NK-92 (cell line): ENCODE data around the gene RGS13.
"Not testable (repeated sequence)": the region's sequence is repeated elsewhere in the genome, so short reads cannot be mapped to it uniquely, and the experiment has no call there.

Source experiments
- DNase-seq: peaks from one replicate; lab custom pipeline; 2025; ENCODE audit not compliant: unreplicated experiment; lab: John Stamatoyannopoulos, UW

Gene RGS13

GRCh38 chr1:192675716-192676115 is 39.8 kb downstream of the RGS13 start:
- DNase-seq, result no peak

GRCh38 chr1:192678099-192678498 is 42.2 kb downstream of the RGS13 start:
- DNase-seq, result no peak

GRCh38 chr1:192682335-192682734 is 46.4 kb downstream of the RGS13 start:
- DNase-seq, result no peak

- not testable (repeated sequence) for DNase-seq
These were observed 47.1 kb downstream of the RGS13 start for GRCh38 chr1:192683081-192683480.

- DNase-seq, result no peak
These were observed 53.5 kb downstream of the RGS13 start for GRCh38 chr1:192689459-192689858.

GRCh38 chr1:192691041-192691440 is 55.1 kb downstream of the RGS13 start:
- no peak for DNase-seq

- DNase-seq, result no peak
These were observed 60.1 kb downstream of the RGS13 start for GRCh38 chr1:192696082-192696481.

- no peak for DNase-seq
These were observed 61.8 kb downstream of the RGS13 start for GRCh38 chr1:192697771-192698170.

- no peak for DNase-seq
These were observed 62.8 kb downstream of the RGS13 start for GRCh38 chr1:192698731-192699130.

- no peak for DNase-seq
These were observed 64.9 kb downstream of the RGS13 start for GRCh38 chr1:192700834-192701271.

- no peak for DNase-seq
These were observed 66.4 kb downstream of the RGS13 start for GRCh38 chr1:192702212-192702902.

GRCh38 chr1:192703283-192704206 is 67.6 kb downstream of the RGS13 start:
- no peak for DNase-seq

- DNase-seq, result no peak
These were observed 69.6 kb downstream of the RGS13 start for GRCh38 chr1:192705510-192705909.

GRCh38 chr1:192706936-192707335 is 71.0 kb downstream of the RGS13 start:
- DNase-seq, result no peak

GRCh38 chr1:192707978-192708547 is 72.1 kb downstream of the RGS13 start:
- DNase-seq, result no peak

GRCh38 chr1:192709544-192709943 is 73.6 kb downstream of the RGS13 start:
- DNase-seq, result no peak
